Renal pelvis (tissue), 4 donors: ENCODE data around the gene ANO4. TPM values are rescaled to one million over a fixed set of nuclear protein-coding genes. Genes with fewer than 3 reads are reported as not detected.
A peak's percentile ranks its signal among the peaks of the same experiment; 100 is the strongest.
"Not testable (repeated sequence)": the region's sequence is repeated elsewhere in the genome, so short reads cannot be mapped to it uniquely, and the experiment has no call there.

Source experiments
- DNase-seq: peaks from one replicate; pipeline ENCODE4 v3.0.0-alpha.2; 2013
- polyA plus RNA-seq, 3 donors: library from polyadenylated mRNA; unstranded; fragments of 120-200 nt; gene quantifications; one replicate each; pipeline ENCODE4 v1.2.1, GENCODE V29; 2013; ENCODE audit not compliant: insufficient read length in 3 of 3

Gene ANO4
- polyA plus RNA-seq, 3 donors = 1.3 to 1.7 (median 1.5) TPM

DNA sequence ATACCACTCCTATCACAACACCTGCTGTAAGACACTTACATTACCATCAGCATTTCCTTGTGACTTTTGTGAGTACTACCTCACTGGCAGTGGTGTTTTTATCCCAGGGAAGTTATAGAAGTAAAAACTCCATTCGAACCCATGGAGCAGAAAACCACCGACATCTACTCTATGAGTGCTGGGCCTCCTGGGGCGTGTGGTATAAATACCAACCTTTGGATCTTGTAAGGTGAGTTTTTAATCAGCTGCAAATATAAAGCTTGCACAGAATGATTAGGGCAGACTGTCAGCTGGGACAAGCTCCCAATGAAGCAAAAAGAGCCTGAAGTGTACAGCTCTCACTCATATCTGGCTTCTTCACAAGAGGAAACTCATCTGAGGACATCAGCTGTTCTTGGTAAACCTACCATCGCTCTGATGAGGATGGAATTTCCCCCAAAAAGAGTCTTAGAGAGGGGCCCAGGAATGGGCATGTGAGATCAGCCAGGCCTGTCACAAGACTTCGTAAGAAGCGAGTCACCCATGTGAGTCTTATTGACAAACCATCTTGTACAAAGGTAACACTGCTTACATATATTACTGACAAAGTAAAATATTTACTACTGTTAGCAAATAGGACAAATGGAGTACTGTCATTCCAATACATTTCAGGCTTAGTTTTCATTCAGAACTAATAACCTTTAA, 245.4 kb downstream of the ANO4 start:
- no peak for DNase-seq

DNA sequence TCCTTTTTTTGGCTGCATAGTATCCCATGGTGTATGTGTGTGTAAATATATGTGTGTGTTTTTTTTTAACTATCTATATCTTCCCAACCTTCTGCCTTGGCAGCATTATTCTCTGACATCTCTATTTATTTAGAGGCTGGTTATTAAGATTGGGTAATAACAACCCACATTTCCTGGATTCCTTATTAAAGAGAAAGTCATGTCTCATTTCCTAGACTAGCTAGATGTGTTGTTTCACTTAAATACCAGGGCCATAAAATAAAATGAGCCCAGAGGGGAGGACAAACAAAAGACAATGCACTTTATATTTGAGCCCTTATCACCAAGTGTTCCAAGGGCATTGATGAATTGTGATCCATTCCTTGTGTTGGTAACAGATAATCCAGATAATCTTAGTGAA, 246.4 kb downstream of the ANO4 start:
- DNase-seq = no peak

DNA sequence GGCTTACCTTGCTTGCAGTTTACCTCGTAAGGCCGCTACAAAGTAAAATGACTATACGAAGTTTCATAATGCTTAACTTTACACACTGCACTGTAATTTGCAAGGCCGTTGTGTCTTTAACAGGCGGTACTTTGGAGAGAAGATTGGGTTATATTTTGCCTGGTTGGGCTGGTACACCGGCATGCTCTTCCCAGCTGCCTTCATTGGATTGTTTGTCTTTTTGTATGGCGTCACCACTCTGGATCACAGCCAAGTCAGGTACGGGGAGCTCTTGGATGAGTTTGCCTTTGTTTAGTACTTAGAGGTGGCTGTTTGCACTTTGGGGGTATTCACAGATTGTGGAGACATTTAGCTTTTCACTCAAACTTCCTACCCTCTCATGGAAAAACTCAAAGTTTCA, 247.6 kb downstream of the ANO4 start:
- no peak for DNase-seq

DNA sequence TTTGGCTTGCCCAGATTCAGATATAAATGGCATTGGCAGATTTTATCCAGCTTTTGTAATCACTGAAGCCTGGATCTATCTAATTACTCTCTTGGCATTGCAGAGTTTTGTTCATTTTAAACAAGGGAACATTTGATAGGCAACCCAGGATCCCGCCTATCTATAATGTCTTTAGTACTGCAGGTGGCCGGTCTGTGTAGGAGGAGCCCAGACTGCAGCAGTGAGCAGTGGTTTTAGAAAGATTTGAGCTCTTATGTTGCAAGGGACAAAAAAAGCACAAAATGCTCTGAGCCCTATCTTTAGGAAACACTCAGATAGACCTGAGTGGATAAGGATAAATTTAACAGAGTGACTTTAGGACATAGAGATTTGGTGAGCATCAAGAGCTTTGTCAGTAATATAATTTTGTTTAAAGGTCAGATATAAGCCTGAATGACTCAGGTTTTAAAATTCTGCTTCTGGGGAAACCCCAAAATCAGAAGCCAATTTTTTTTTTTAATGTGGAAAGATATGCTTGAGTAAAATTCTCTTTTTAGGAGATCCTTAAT, 250.0 kb downstream of the ANO4 start:
- no peak for DNase-seq

DNA sequence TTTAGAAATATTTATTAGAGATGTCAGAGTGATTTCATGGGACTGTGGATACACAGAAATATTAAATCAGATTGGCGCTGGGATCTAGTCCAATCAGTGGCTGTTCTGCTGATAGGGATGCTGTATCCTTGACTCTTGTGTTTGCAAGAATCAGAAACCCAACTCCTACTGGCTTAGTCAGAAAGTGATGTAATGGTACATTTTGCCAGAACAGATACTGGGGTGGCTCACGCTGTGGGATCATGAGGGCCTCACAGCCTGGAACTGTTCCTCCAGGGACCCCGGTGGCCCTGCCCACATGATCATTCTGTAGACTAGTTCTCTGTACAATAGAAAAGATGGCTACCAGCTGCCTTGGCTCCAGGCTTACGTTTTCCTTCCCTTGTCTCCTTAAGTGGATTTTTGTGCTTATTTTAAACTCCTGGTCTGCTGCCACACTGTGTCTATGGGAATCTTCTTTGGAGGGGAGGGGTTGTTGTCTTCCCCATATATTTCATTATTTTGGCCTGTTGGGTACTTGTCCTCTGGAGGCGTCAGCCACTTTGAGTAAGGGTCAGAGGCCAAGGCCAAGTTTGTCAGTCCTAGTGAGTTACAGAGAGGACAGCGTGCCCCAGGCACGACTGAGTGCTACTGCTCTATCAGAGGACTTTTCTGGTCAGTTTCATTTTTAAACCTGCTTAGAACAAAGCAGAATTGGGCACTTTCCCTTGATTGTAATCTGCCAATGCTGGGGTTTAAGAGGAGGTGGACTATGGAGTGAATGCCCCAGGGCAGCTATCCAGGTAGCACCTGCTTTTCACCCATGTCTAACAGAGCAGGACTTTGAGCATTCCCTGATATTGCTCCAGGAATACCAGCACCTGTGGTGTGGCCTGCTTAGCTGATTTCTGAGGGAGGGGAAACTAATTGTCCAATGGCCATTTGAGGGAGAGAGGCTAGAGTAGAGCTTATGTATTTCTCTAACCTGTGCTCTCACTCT, 251.2 kb downstream of the ANO4 start:
- DNase-seq = no peak

DNA sequence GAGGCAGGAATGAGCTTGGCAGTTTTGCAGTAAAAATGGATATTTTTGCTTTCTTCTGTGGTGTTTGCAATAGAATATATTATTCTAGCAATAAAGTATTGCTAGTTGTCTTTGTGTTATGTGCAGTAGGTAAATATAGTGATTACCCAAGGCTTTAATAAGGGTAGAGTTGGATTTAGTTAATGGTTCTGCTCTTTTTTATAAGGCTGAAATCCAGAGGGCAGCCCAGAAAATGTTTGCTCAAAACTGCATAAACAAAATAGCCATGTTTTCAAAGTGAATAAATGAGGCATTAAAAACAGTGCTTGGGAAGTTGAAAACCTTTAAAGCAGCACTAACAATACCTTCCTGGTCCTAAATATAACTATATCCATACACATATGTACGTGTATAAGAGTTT, 253.1 kb downstream of the ANO4 start:
- DNase-seq = no peak

DNA sequence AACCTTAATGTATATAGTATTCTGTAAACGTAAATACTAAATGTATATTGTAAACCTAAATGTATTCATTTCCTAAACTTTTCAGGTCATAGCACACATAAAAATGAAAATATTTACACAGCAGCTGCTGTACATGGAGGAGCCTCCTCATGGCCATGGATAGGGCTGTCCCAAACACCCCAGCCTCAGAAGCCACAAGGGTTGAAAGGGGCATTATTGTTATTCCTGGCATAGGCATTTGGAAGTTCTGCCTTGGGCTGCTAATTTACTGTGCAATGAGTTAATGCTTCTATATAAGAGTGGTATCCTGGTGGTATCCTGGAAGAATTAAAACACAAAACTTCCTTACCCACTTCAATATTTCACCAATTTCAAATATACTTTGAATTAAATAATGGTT, 256.1 kb downstream of the ANO4 start:
- no peak for DNase-seq

DNA sequence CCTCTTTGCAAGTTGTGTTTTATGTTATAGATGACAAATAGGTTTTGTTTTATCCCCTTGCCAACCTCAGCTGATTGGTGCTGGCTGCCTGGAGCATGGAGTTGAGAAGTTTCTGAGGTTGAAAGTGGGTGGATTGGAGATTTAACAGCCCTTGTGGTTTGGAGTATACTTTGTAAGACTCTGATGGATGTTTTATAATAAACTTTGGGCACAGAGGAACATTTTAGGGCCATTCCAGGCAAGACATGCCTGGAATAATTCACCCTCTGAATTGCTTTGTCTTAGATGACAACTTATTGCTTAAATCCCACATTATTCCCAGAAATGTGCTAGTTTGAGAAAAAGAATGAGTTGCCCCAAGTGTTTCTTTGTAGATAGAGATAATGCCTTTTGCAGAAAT, 256.6 kb downstream of the ANO4 start:
- no peak for DNase-seq

DNA sequence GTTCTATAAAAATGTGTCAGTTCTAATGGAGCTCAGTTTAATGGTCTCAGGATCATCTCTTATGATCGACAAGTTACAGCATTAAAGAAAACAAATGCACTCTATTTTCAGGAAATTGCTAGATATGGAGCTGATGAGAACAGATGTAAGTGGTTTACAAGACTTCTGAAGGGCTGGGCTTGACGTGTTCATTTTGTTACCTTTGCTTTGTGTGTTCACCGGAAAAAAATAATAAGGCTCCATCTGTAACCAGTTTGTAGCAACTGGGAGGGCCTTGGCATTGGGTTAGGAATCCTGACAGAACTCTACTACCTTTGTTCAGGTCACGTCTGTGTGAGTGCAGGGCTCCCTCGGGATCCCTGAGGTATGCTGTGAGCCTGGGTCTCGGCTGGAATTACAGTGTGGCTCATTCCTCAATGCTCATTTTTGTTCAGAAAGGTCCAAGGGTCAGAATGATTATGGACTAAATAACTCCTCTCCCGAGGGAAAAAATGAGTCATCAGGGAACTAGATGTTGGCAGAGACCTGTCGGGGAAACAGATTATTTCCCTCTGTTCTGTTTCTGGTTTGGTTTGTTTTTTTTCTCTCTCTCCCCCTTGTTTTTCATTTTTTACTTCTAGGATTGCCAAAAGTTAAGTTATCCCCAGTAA, 257.4 kb downstream of the ANO4 start:
- DNase-seq = no peak

DNA sequence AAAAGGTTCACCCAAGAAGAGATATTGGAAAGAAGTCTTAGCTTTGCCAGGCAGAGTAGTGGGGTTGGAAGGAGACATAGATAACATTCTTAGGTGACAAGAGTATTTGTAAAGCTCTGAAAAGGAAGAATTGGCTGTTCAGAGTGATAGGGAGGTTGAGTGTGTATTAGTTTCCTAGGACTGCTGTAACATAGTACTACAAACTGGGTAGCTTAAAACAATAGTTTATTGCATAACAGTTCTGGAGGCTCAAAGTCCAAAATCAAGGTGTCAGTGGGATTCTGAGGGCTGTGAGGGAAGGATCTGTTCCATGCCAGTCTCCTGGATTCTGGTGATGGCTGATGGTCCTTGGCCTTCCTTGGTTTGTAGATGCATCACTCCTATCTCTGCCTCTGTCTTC, 258.6 kb downstream of the ANO4 start:
- DNase-seq = no peak

DNA sequence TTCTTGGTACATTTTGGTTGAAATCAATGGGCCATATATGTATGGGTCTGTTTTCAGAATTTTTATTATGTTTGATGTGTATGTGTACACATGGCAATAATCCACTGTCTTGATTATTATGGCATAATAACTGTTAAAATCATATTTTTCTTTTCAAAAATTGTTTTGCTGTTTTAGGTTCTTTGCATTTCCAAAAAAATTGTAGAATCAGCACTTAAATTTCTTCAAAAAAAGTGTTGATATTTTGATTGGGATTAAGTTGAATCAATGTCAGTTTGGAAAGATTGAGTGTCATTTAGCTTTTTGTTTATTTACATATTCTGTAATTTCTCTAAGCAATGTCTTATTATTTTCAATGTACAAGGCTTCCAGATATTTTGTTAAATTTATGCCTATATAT, 261.4 kb downstream of the ANO4 start:
- DNase-seq = no peak

DNA sequence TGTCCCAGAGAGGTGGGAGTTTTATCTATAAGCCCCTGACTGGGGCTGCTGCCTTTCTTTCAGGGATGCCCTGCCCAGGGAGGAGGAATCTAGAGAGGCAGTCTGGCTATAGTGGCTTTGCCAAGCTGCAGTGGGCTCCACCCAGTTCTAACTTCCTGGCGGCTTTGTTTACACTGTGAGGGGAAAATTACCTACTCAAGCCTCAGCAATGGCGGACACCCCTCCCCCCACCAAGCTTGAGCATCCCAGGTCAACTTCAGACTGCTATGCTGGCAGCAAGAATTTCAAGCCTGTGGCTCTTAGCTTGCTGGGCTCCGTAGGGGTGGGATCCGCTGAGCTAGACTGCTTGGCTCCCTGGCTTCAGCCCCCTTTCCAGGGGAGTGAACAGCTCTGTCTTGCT, 267.9 kb downstream of the ANO4 start:
- DNase-seq = not testable (repeated sequence)

DNA sequence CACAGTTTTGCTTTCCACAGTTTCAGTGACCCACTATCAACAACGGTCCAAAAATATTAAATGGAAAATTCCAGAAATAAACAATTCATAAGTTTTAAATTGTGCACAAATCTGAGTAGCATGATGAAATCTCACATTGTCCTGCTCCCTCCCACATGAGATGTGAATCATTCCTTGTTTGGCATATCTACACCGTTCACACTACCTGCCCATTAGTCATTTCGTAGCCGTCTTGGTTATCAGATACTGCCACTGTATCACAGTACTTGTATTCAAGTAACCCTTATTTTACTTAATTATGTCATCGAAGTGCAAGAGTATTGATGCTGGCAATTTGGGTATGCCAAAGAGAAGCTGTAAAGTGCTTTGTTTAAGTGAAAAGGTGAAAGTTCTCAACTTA, 270.1 kb downstream of the ANO4 start:
- no peak for DNase-seq

DNA sequence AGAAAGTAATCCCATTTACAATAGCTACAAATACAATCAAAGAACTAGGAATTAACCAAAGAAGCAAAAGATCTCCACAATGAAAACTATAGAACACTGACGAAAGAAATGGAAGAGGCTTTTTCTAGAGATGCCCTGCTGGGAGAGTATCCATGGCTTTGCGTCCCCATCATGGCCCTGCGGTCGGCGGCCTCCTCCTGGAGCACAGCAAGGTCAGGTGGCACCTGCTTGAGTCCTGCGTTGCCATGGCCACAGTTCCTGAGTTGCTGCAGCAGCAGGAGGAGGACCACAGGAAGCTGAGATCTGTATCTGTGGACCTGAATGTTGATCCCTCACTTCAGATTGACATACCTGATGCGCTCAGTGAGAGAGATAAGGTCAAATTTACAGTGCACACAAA, 271.9 kb downstream of the ANO4 start:
- no peak for DNase-seq

DNA sequence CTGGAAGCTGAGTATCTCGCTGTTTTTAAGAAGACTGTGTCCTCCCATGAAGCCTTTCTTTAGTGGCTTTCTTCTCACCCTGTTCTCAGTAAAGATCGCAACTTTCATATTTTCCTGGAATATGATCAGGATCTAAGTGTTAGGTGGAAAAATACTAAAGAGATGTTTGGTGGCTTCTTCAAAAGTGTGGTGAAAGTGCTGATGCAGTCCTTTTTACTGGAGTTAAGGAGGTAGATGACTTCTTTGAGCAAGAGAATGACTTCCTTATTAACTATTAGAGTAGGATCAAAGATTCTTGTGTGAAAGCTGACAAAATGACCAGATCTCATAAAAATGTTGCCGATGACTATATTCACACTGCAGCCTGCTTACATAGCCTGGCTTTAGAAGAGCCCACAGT, 273.8 kb downstream of the ANO4 start:
- no peak for DNase-seq

DNA sequence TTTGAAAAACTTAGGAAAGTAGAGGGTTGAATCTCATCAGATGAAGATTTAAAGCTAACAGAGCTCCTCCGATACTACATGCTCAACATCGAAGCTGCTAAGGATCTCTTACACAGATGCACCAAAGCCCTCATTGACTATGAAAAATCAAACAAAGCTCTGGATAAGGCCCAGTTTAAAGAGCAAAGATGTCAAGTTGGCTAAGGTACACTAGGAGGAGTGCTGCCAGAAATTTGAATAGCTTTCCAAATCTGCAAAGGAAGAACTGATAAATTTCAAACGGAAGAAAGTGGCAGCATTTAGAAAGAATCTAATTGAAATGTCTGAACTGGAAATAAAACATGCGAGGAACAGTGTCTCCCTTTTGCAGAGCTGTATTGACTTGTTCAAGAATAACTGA, 274.3 kb downstream of the ANO4 start:
- DNase-seq = no peak

DNA sequence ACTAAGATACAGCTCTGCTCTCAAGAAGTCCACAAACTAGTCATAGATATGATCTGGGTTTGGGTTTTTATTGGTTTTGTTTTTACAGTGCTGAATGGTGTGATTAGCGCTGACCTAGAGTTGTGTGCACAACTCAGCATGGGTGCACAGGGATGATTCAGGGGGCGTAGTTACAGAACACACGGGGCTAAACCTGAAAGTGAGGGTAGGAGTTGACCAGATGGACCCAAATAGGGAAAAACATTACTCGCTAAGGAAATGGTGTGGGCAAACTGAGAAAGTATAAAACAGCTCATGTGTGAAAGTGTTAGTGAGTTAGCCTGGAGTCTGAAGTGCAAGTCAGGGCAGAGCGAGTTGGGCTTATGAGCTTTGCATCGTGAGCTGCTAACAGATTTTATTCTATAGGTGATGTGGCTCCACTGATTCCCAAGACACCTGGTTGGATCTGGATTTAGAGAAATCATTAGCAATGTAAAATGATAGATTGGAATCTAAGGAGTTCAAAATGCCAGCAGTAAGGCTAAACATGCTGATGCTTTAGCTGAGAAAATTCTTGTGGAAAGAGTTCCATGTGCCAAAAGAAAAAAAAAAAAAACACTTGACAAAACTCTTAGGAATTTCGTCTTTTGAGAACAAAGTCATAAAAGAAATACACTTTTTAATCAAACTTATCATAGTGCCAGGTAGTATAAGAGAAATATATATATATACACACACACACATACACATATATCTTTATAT, 280.5 kb downstream of the ANO4 start:
- no peak for DNase-seq

DNA sequence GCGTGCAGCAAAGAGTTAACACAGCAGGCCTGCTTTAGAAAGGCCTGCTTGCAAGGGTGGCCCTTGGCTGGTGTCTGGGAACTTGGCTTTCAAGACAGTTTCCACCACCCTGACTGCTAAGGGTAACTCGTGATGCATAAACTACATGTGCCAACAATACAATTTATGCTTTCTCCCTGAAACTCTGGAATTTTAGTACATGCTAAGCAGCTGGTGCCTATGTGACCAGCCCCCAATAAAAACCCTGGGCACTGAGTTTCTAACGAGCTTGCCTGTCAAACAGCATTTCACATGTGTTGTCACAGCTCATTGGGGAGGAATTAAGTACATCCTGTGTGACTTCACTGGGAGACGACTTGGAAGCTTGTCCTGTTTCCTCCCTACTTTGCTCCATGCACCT, 282.3 kb downstream of the ANO4 start:
- DNase-seq = peak; percentile 78

DNA sequence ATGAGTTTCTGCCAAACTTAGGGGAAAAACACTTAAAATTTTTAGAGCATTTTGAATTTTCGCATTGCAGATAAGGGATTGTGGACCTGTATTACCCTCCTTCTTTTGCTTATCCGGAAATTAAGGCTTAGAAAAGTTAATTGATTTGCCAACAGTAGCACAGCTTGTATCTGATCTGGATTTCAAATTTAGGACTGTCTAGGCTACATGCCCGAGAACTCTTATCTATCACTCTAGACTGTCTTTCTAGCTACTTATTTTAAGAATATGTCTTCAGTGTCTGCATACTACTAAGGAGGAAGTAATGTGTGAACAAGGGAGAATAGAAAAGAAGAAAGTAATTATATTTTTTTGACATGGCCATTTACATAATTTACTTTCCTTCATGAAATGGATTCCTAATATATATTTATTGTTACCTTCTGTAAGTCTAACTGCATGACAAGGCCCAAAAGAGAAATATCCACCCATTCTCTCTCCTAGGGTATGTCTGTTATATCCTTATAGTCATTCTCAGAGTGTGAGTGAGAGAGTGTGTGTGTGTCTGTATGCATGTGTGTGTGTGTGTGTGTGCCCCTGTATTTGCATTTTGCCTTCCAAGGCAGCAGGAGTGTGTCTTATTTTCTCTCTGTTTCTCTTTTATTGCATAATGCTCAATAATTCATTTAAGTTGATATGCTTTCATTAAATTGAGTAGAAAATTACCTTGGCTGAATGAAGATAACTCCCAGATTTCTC, 283.4 kb downstream of the ANO4 start:
- DNase-seq = no peak

DNA sequence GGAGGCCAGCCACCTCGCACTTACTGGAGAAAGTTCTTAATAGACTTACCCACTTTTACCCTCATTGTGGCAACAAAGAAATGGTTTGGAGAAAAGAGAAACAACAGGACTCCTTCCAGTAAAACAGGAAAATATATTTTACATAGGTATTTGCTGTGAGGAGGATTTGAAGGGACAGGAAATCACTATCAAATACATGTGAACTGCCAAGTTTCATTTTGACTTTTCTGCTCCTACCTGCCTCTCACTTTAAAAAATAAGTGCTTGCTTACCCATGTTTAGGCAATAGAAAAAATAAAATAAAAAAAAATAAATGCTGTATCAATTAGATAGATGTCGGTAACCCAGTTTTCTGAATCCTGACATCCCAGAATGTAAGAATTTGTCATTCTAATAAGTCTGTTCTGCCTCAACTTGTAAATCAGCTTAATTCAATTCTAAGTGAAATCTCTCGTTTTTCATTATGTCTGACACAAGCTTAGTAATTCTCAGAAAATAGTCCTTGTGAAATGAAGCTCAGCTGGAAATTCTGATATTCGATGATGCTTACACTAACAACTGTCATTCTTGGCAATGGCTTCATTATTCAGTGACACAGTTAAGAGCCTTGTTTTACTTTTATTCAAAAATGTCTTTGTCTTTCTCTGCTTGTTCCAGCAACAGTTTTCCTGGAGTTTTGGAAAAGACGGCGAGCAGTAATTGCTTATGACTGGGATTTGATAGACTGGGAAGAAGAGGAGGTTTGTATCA, 284.1 kb downstream of the ANO4 start:
- DNase-seq = no peak
